Mammary epithelial cell (primary cell): Measurements from ENCODE around the gene PTGER4.

ENCODE experiments used
- CTCF ChIP-seq, 2 donors: IDR thresholded peaks in 1 of 2; conservative IDR thresholded peaks in 1 of 2; 2 replicates each; pipeline ENCODE4 v1.5.1; 2011 to 2012; ENCODE audit warnings: inconsistent platforms in 2 of 2, low read length in 2 of 2, mild to moderate bottlenecking in 2 of 2, control low read depth in 1 of 2, low read depth in 1 of 2; ENCODE audit not compliant: insufficient read depth in 1 of 2; ENCODE audit errors: extremely low read depth in 1 of 2
- EZH2 ChIP-seq: IDR thresholded peaks from 2 replicates; pipeline ENCODE4 v1.6.1; 2012; ENCODE audit warnings: low read length, inconsistent platforms, borderline replicate concordance

GRCh38 chr5:40679913-40680681 is at the start of gene PTGER4:
- no peak for TF ChIP-seq CTCF (conservative IDR thresholded peaks at IDR 0.05 in 1 of 2, IDR thresholded peaks at IDR 0.05 in 1 of 2; ENCODE audit: extremely low read depth in 1 of 2, insufficient read depth in 1 of 2, low read depth in 1 of 2, low read length in 2 of 2)
- TF ChIP-seq EZH2: no peak
